ENCODE data around the gene SAMM50. TPM values are rescaled to one million over a fixed set of nuclear protein-coding genes. Genes with fewer than 3 reads are reported as not detected.

SAMM50 gene
- polyA plus RNA-seq, 3 donors, result 17.0 to 70.0 (median 62.5) TPM

GRCh38 chr22:43996981-43997265 is 41.7 kb downstream of the SAMM50 start:
- Histone ChIP-seq H3K79me2 (ENCODE audit: insufficient read depth, low read length) (no peaks in the 10 kb centered on the region), H2AFZ (ENCODE audit: insufficient read depth, low read depth, low read length, poor library complexity, severe bottlenecking) (no peak overlapping the region), H3K4me3 (replicated peaks in 1 of 3; ENCODE audit: low read depth in 2 of 3, low read length in 3 of 3) (no peak overlapping the region), H3K4me1 (ENCODE audit: control insufficient read depth in 1 of 2, insufficient read depth in 2 of 2, low read length in 2 of 2) (peaks cover 13 to 14% of the 10 kb centered on the region in 2 donors), H3K27me3 (ENCODE audit: control insufficient read depth in 2 of 2, insufficient read depth in 2 of 2, low read length in 2 of 2) (no peaks in the 10 kb centered on the region), H3K36me3 (replicated peaks in 1 of 2; ENCODE audit: control insufficient read depth in 1 of 2, insufficient read depth in 2 of 2, low read length in 2 of 2) (peaks cover 28 to 56% of the 10 kb centered on the region in 2 donors), H3K9me3 (replicated peaks in 1 of 2; ENCODE audit: control insufficient read depth in 1 of 2, insufficient read depth in 1 of 2, low read length in 2 of 2) (no peaks in the 10 kb centered on the region), H3K4me2 (replicated peaks; ENCODE audit: extremely low read depth, low read length, poor library complexity, severe bottlenecking) (no peak overlapping the region), H3K27ac (ENCODE audit: low read depth in 1 of 2, low read length in 2 of 2) (no peak overlapping the region), H4K20me1 (ENCODE audit: insufficient read depth, low read length) (no peaks in the 10 kb centered on the region), H3K9ac (ENCODE audit: insufficient read depth, low read length, poor library complexity, severe bottlenecking) (no peak overlapping the region)
- Mint-ChIP-seq H3K4me1 (peaks cover 20% of the 10 kb centered on the region), H3K9me3 (peaks cover 0 to 2% (median 0%) of the 10 kb centered on the region in 7 donors), H3K27ac (no peak overlapping the region), H3K4me3 (no peak overlapping the region), H3K27me3 (ENCODE audit: low read depth in 3 of 3) (peaks cover 0 to 2% (median 0%) of the 10 kb centered on the region in 3 donors), H3K36me3 (peaks cover 53 to 69% of the 10 kb centered on the region in 2 donors)
- WGBS (ENCODE audit: insufficient coverage), result 97% methylated on average over 8 of the region's 8 CpGs
- intact Hi-C loops (cut with micrococcal nuclease), result loop anchor here in 1 of 2 donors (10.0 kb wide), 1 partner anchor 178 kb away; no protein-coding TSS in a partner anchor
- DNase-seq, result no peak
- no peak for TF ChIP-seq CTCF (IDR thresholded peaks at IDR 0.05)

- H4K20me1 ChIP-seq (ENCODE audit: insufficient read depth, low read length), result no peaks in the 10 kb centered on the region
- H3K4me1 ChIP-seq (ENCODE audit: control insufficient read depth in 1 of 2, insufficient read depth in 2 of 2, low read length in 2 of 2), result peaks cover 13 to 14% of the 10 kb centered on the region in 2 donors
- no peak overlapping the region for H3K9ac ChIP-seq (ENCODE audit: insufficient read depth, low read length, poor library complexity, severe bottlenecking)
- no peaks in the 10 kb centered on the region for H3K79me2 ChIP-seq (ENCODE audit: insufficient read depth, low read length)
- H2AFZ ChIP-seq (ENCODE audit: insufficient read depth, low read depth, low read length, poor library complexity, severe bottlenecking), result no peak overlapping the region
- Mint-ChIP-seq H3K27me3 (ENCODE audit: low read depth in 3 of 3) (peaks cover 0 to 2% (median 0%) of the 10 kb centered on the region in 3 donors), H3K4me1 (peaks cover 16% of the 10 kb centered on the region), H3K9me3 (peaks cover 0 to 2% (median 0%) of the 10 kb centered on the region in 7 donors), H3K27ac (peak overlapping the region in 1 of 7 donors; percentile 13), H3K36me3 (peaks cover 39 to 53% of the 10 kb centered on the region in 2 donors), H3K4me3 (no peak overlapping the region)
- no peak for DNase-seq
- H3K27me3 ChIP-seq (ENCODE audit: control insufficient read depth in 2 of 2, insufficient read depth in 2 of 2, low read length in 2 of 2), result no peaks in the 10 kb centered on the region
- no peaks in the 10 kb centered on the region for H3K9me3 ChIP-seq (replicated peaks in 1 of 2; ENCODE audit: control insufficient read depth in 1 of 2, insufficient read depth in 1 of 2, low read length in 2 of 2)
- H3K4me3 ChIP-seq (replicated peaks in 1 of 3; ENCODE audit: low read depth in 2 of 3, low read length in 3 of 3), result no peak overlapping the region
- no peak overlapping the region for H3K4me2 ChIP-seq (replicated peaks; ENCODE audit: extremely low read depth, low read length, poor library complexity, severe bottlenecking)
- 97% methylated on average over 12 of the region's 15 CpGs for WGBS (ENCODE audit: insufficient coverage)
- H3K36me3 ChIP-seq (replicated peaks in 1 of 2; ENCODE audit: control insufficient read depth in 1 of 2, insufficient read depth in 2 of 2, low read length in 2 of 2), result peaks cover 18 to 44% of the 10 kb centered on the region in 2 donors
- no peak for TF ChIP-seq CTCF (IDR thresholded peaks at IDR 0.05)
- no peak overlapping the region for H3K27ac ChIP-seq (ENCODE audit: low read depth in 1 of 2, low read length in 2 of 2)
- intact Hi-C loops (cut with micrococcal nuclease), result loop anchor here in 1 of 2 donors (10.0 kb wide), 1 partner anchor 176 kb away; no protein-coding TSS in a partner anchor
Observed at GRCh38 chr22:43998679-43999264, 43.5 kb downstream of the SAMM50 start.
